CD4-positive, alpha-beta memory T cell (primary cell): ENCODE results near the gene NAV3. TPM values are rescaled to one million over a fixed set of nuclear protein-coding genes. Genes with fewer than 3 reads are reported as not detected.

Experiments
- CTCF ChIA-PET: fragments of 350-600 bp; sonication (Branson Sonifier 250); formaldehyde crosslinking; loops from one replicate; lab custom pipeline; 2021; ENCODE audit warnings: inconsistent platforms; ENCODE audit not compliant: partially characterized antibody; lab: Charles Lee
- POLR2A ChIA-PET: fragments of 350-600 bp; sonication (Branson Sonifier 250); formaldehyde crosslinking; loops from one replicate; lab custom pipeline; 2021; ENCODE audit not compliant: partially characterized antibody; lab: Charles Lee
- DNase-seq, 5 donors: peaks; one replicate each; pipeline versions ENCODE4 v3.0.0 to v3.0.0-alpha.2; 2020 to 2022; ENCODE audit warnings: mixed read lengths in 1 of 5
- H3K27ac ChIP-seq: one replicate; pipeline ENCODE4 v1.7.0; 2013; ENCODE audit warnings: low read depth, low read length
- H3K27me3 ChIP-seq: 2 replicates; pipeline ENCODE4 v1.7.0; 2013; ENCODE audit warnings: mild to moderate bottlenecking, low read length, moderate library complexity; ENCODE audit not compliant: insufficient read depth
- H3K36me3 ChIP-seq: 2 replicates; pipeline ENCODE4 v1.7.0; 2013; ENCODE audit warnings: mild to moderate bottlenecking, low read length, moderate library complexity; ENCODE audit not compliant: insufficient read depth
- H3K4me1 ChIP-seq: 2 replicates; pipeline ENCODE4 v1.7.0; 2013; ENCODE audit warnings: mild to moderate bottlenecking, low read length, moderate library complexity; ENCODE audit not compliant: insufficient read depth
- H3K4me3 ChIP-seq, 2 donors: one replicate each; pipeline ENCODE4 v1.7.0; 2013; ENCODE audit warnings: low read length in 2 of 2, mild to moderate bottlenecking in 1 of 2
- H3K9me3 ChIP-seq, 2 donors: one replicate each; pipeline ENCODE4 v1.7.0; 2013; ENCODE audit warnings: low read length in 2 of 2, control low read depth in 1 of 2; ENCODE audit not compliant: control insufficient read depth in 1 of 2
- H3K27ac Mint-ChIP-seq, 7 donors: one replicate each; pipeline ENCODE4 v1.8.0; 2020 to 2021; ENCODE audit warnings: mixed read lengths in 7 of 7, mild to moderate bottlenecking in 6 of 7, inconsistent platforms in 3 of 7, moderate library complexity in 3 of 7
- H3K27me3 Mint-ChIP-seq, 2 donors: one replicate each; pipeline ENCODE4 v1.8.0; 2020 to 2021; ENCODE audit warnings: mixed read lengths in 2 of 2
- H3K36me3 Mint-ChIP-seq, 2 donors: one replicate each; pipeline ENCODE4 v1.8.0; 2020 to 2021; ENCODE audit warnings: mixed read lengths in 2 of 2, inconsistent platforms in 1 of 2, mild to moderate bottlenecking in 1 of 2
- H3K4me1 Mint-ChIP-seq, 4 donors: one replicate each; pipeline ENCODE4 v1.8.0; 2020 to 2021; ENCODE audit warnings: mixed read lengths in 4 of 4, mild to moderate bottlenecking in 1 of 4
- H3K4me3 Mint-ChIP-seq, 8 donors: one replicate each; pipeline ENCODE4 v1.8.0; 2020 to 2021; ENCODE audit warnings: mixed read lengths in 8 of 8, mild to moderate bottlenecking in 7 of 8, moderate library complexity in 6 of 8, inconsistent platforms in 3 of 8
- H3K9me3 Mint-ChIP-seq, 8 donors: one replicate each; pipeline ENCODE4 v1.8.0; 2020 to 2021; ENCODE audit warnings: mixed read lengths in 8 of 8, mild to moderate bottlenecking in 5 of 8, inconsistent platforms in 3 of 8, moderate library complexity in 1 of 8
- intact Hi-C: fragments of 100-400 bp; cut with micrococcal nuclease; formaldehyde crosslinking; loops from one replicate; pipeline ENCODE4 v1.15.1; 2023
- polyA plus RNA-seq, 2 donors: library from polyadenylated mRNA; unstranded; fragments of 300-500 nt; fragmentation: Illumina TruSeq; gene quantifications; one replicate each; pipeline ENCODE4 v1.2.3, GENCODE V29; 2021
- total RNA-seq, 2 experiments: library from RNA; stranded (reverse); gene quantifications; one replicate each; pipeline ENCODE4 v1.2.3, GENCODE V29; 2021

The NAV3 gene
- total and polyA plus RNA-seq, 4 experiments from 2014 or later = not detected

DNA sequence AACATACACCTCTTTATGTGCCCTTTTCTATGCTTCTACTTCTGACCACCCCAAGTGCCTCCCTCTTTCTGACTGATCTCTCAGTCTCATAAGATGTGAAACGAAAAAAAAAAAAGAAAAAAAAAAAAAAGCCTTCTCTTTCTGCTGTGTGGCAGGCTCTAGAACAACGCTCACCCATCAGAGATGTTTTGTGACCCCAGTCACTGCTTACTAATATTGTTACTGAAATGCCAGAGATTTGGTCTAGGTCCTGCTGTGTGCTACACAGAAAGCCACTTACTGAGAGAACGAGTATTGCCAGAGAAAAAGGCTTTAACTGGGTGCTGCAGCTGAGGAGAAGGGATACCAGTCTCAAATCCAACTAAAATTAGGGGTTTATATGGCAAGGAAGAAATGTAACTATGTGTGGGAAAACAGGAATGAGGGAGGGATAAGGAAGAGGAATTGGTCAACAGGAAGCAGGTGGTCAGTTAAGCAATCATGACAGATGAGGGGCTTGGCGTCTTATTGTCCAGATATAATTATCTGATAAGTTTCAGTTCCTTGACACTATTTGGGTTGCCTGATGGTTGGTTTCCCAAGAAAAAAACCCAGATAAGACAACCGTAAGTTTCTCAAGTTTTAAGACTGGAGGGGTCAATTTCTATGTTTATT is 149.0 kb downstream of the NAV3 start:
- no peak overlapping the region for H3K4me3 Mint-ChIP-seq
- no peak overlapping the region for H3K27ac ChIP-seq
- no peaks in the 10 kb centered on the region for H3K9me3 ChIP-seq
- no peak overlapping the region for H3K27ac Mint-ChIP-seq
- no peaks in the 10 kb centered on the region for H3K36me3 ChIP-seq
- POLR2A ChIA-PET = no interaction called here
- H3K9me3 Mint-ChIP-seq = peaks cover 0 to 21% (median 6%) of the 10 kb centered on the region in 8 donors
- no peaks in the 10 kb centered on the region for H3K4me1 ChIP-seq
- H3K27me3 Mint-ChIP-seq = no peaks in the 10 kb centered on the region
- intact Hi-C loops = no loop called here
- no peaks in the 10 kb centered on the region for H3K4me1 Mint-ChIP-seq
- H3K36me3 Mint-ChIP-seq = no peaks in the 10 kb centered on the region
- H3K27me3 ChIP-seq = no peaks in the 10 kb centered on the region
- no peak overlapping the region for H3K4me3 ChIP-seq
- DNase-seq = no peak
- CTCF ChIA-PET = no interaction called here

- H3K4me3 Mint-ChIP-seq = no peak overlapping the region
- H3K4me1 ChIP-seq = no peaks in the 10 kb centered on the region
- H3K9me3 Mint-ChIP-seq = peaks cover 0 to 18% (median 6%) of the 10 kb centered on the region in 8 donors
- H3K36me3 Mint-ChIP-seq = no peaks in the 10 kb centered on the region
- no peaks in the 10 kb centered on the region for H3K4me1 Mint-ChIP-seq
- no peaks in the 10 kb centered on the region for H3K27me3 Mint-ChIP-seq
- H3K4me3 ChIP-seq = no peak overlapping the region
- ChIA-PET CTCF (no interaction called here), POLR2A (no interaction called here)
- no peak overlapping the region for H3K27ac ChIP-seq
- no peaks in the 10 kb centered on the region for H3K9me3 ChIP-seq
- no peak overlapping the region for H3K27ac Mint-ChIP-seq
- intact Hi-C loops = no loop called here
- H3K36me3 ChIP-seq = no peaks in the 10 kb centered on the region
- DNase-seq = no peak
- H3K27me3 ChIP-seq = no peaks in the 10 kb centered on the region
Measured at GRCh38 chr12:77980782-77981181, 150.1 kb downstream of the NAV3 start.

DNA sequence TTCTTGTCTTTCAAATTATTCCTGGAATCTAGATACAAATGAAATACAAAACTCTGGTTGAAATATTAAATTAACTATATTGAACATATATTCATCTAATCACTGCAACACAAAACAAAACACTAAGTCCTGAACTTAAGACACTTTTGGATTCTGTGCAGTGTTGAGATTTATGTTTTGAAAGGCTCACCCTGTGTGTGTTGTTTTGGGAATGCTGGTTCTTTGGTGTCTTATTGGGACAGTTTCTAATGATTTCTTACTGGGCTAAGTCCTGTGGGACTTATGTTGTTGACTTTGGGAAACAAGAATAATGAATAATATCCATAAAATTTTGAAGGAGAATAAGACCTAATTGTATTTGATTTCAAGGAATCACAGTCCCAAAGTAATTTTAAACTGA is 153.2 kb downstream of the NAV3 start:
- CTCF ChIA-PET = no interaction called here
- Mint-ChIP-seq H3K4me1 (no peaks in the 10 kb centered on the region), H3K36me3 (no peaks in the 10 kb centered on the region), H3K9me3 (peaks cover 0 to 12% (median 1%) of the 10 kb centered on the region in 8 donors), H3K27ac (no peak overlapping the region), H3K27me3 (no peaks in the 10 kb centered on the region), H3K4me3 (no peak overlapping the region)
- Histone ChIP-seq H3K4me1 (no peaks in the 10 kb centered on the region), H3K9me3 (no peaks in the 10 kb centered on the region), H3K36me3 (no peaks in the 10 kb centered on the region), H3K4me3 (no peak overlapping the region), H3K27ac (no peak overlapping the region), H3K27me3 (no peaks in the 10 kb centered on the region)
- DNase-seq = no peak
- POLR2A ChIA-PET = no interaction called here
- intact Hi-C loops = no loop called here

DNA sequence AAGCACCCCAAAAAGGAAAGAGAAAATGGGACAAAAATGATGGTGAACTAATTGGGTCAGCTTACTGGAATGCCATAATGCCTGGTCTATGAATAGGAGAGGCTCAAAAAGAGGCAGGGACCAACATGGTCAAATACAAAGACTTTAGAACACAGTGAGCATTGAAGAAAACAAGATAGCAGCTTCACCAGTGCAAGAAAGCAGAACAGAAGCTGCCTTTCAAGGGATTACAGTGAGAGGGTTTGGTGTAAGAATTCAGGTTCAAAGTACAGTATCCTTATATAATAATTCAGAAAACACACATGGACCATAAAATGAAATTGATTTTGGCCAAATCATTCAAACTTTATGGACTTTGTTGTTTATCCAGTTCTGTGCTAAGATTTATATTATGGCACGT is 162.1 kb downstream of the NAV3 start:
- CTCF ChIA-PET = no interaction called here

DNA sequence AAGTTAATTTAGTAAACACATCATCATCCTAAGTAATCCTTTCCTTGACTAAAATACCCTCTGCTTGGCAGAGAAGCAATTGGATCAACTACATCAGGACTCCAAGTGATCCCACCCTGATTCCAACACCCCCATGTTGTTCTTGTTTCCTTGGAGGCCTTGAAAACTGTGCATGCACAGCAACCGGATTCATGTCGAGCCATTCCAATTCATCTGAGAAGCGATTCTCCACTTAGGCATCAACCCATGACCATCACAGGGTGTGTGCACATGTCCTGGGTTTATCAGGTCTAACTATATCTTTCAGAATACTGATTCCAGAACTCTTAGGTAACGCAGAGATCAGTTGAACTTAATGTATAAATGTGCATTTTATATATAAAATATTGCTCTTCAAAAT is 163.0 kb downstream of the NAV3 start:
- no peaks in the 10 kb centered on the region for H3K27me3 Mint-ChIP-seq
- Histone ChIP-seq H3K4me3 (no peak overlapping the region), H3K27me3 (no peaks in the 10 kb centered on the region), H3K27ac (no peak overlapping the region), H3K9me3 (no peaks in the 10 kb centered on the region), H3K4me1 (no peaks in the 10 kb centered on the region), H3K36me3 (no peaks in the 10 kb centered on the region)
- H3K27ac Mint-ChIP-seq = no peak overlapping the region
- intact Hi-C loops = no loop called here
- H3K4me3 Mint-ChIP-seq = no peak overlapping the region
- H3K4me1 Mint-ChIP-seq = no peaks in the 10 kb centered on the region
- ChIA-PET POLR2A (no interaction called here), CTCF (no interaction called here)
- DNase-seq = no peak
- peaks cover 0 to 7% (median 4%) of the 10 kb centered on the region in 8 donors for H3K9me3 Mint-ChIP-seq
- no peaks in the 10 kb centered on the region for H3K36me3 Mint-ChIP-seq

More for the DNA sequence above, 162.1 kb downstream of the NAV3 start:
- H3K4me1 Mint-ChIP-seq = no peaks in the 10 kb centered on the region
- no peaks in the 10 kb centered on the region for H3K27me3 ChIP-seq
- H3K36me3 Mint-ChIP-seq = no peaks in the 10 kb centered on the region
- H3K27me3 Mint-ChIP-seq = no peaks in the 10 kb centered on the region
- no peaks in the 10 kb centered on the region for H3K9me3 ChIP-seq
- POLR2A ChIA-PET = no interaction called here
- no peak overlapping the region for H3K4me3 Mint-ChIP-seq
- peaks cover 0 to 7% (median 4%) of the 10 kb centered on the region in 8 donors for H3K9me3 Mint-ChIP-seq
- H3K27ac ChIP-seq = no peak overlapping the region
- no peak for DNase-seq
- H3K27ac Mint-ChIP-seq = no peak overlapping the region
- no peaks in the 10 kb centered on the region for H3K4me1 ChIP-seq
- H3K36me3 ChIP-seq = no peaks in the 10 kb centered on the region
- intact Hi-C loops = no loop called here
- no peak overlapping the region for H3K4me3 ChIP-seq

DNA sequence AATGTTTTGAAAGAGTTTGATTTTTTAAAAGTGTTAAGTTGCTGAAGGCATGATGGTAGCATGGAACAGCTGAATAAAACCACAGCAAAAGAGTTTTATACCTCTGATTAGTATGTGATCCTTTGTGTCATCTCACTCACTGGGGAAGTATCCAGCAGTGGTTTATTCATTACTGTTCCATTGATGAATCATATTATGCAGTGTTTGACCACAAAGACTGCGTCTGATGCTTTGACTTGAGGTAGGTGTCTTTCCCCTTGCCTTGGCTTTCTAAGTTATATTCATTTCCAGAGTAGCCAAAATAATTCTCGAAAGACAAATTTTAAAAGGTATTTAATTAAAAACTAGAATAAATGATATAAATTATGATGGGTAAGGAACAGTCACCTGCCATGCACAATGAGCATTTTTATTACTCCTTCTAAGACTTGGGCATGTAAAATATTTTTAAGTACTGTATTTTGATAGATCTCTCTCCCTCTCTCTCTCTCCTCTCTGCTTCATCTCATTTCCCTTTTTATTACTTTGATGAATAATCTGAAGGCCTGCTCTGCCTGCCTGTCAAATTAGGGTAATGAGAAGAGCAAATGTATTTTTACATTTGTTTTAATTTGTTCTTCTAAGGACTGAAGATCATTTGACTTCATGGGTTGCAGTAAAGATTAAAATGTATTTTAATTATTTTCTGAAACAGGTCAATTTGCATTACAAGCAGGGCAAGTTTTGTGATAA is 164.9 kb downstream of the NAV3 start:
- intact Hi-C loops = no loop called here
- Mint-ChIP-seq H3K27me3 (no peaks in the 10 kb centered on the region), H3K4me3 (no peak overlapping the region), H3K36me3 (no peaks in the 10 kb centered on the region), H3K4me1 (no peaks in the 10 kb centered on the region), H3K9me3 (peaks cover 0 to 7% (median 2%) of the 10 kb centered on the region in 8 donors), H3K27ac (no peak overlapping the region)
- Histone ChIP-seq H3K4me3 (no peak overlapping the region), H3K27ac (no peak overlapping the region), H3K9me3 (no peaks in the 10 kb centered on the region), H3K27me3 (no peaks in the 10 kb centered on the region), H3K4me1 (no peaks in the 10 kb centered on the region), H3K36me3 (no peaks in the 10 kb centered on the region)
- CTCF ChIA-PET = no interaction called here
- no peak for DNase-seq
- POLR2A ChIA-PET = no interaction called here

DNA sequence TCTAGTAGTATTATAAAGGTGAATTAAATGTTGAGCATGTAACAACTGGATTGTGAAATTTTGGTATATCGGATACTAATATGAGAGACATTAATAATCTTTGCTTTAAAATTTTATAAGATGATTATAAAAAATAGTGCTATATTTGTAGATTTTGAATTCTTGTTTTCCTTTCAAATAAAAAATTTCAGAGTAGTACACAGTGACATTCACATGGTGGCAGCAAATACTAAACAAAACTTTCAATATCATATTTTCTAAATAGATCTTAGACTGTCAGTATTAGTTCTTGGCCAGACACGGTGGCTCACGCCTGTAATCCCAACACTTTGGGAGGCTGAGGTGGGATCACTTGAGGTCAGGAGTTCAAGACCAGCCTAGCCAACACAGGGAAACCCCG is 166.0 kb downstream of the NAV3 start:
- intact Hi-C loops = no loop called here
- Histone ChIP-seq H3K27me3 (no peaks in the 10 kb centered on the region), H3K36me3 (no peaks in the 10 kb centered on the region), H3K4me3 (no peak overlapping the region), H3K4me1 (no peaks in the 10 kb centered on the region), H3K27ac (no peak overlapping the region), H3K9me3 (no peaks in the 10 kb centered on the region)
- Mint-ChIP-seq H3K36me3 (no peaks in the 10 kb centered on the region), H3K4me3 (no peak overlapping the region), H3K4me1 (no peaks in the 10 kb centered on the region), H3K9me3 (peaks cover 0 to 7% (median 0%) of the 10 kb centered on the region in 8 donors), H3K27ac (no peak overlapping the region), H3K27me3 (no peaks in the 10 kb centered on the region)
- DNase-seq = no peak
- ChIA-PET CTCF (no interaction called here), POLR2A (no interaction called here)
